HCT116 (cell line): ENCODE results near the gene BCAS4. TPM values are rescaled to one million over a fixed set of nuclear protein-coding genes. Genes with fewer than 3 reads are reported as not detected.

Experiments
- ATAC-seq: fragments of 200-7000 bp; cut with Tn5 transposase; 2 replicates; pipeline ENCODE4 v1.9.1; 2020; ENCODE audit warnings: mild to moderate bottlenecking, moderate library complexity
- BruUV-seq: library from RNA; stranded (reverse); fragments of 400-500 nt; replicated peaks from 2 replicates; lab custom pipeline; 2021; lab: Mats Ljungman, UMichigan
- CTCF ChIA-PET: fragments of 300-600 bp; sonication (Branson Sonifier 250); formaldehyde crosslinking; loops from one replicate; lab custom pipeline; 2021; ENCODE audit warnings: antibody characterized with exemption; lab: Charles Lee
- POLR2A ChIA-PET: fragments of 300-600, 350-600 bp; sonication (Branson Sonifier 250); formaldehyde crosslinking; loops from one replicate; lab custom pipeline; 2021; ENCODE audit warnings: antibody characterized with exemption; lab: Charles Lee
- RAD21 ChIA-PET, 2 experiments: fragments of 300-600 bp; sonication (Branson Sonifier 250); formaldehyde crosslinking; loops; one replicate each; lab custom pipeline; 2023; ENCODE audit warnings: low total read pairs in 2 of 2; ENCODE audit not compliant: uncharacterized antibody in 2 of 2, unreplicated experiment in 2 of 2, low non-redundant PET in 1 of 2; lab: Charles Lee
- DNase-seq: peaks from one replicate; pipeline ENCODE4 v3.0.0-alpha.2; 2010; ENCODE audit warnings: low read depth, low spot score
- H2AFZ ChIP-seq: fragments of 200-600 bp; shearing (Covaris generic), sonication (generic); 2 replicates; pipeline ENCODE4 v1.6.1; 2017; ENCODE audit warnings: low read depth, mixed run types, mixed read lengths, antibody characterized with exemption, low read length; ENCODE audit not compliant: poor library complexity, severe bottlenecking
- H3K27ac ChIP-seq: 2 replicates; pipeline ENCODE4 v1.5.1; 2012; ENCODE audit warnings: low read depth, low read length
- H3K27me3 ChIP-seq: fragments of 200-600 bp; sonication (generic); 2 replicates; pipeline ENCODE4 v1.6.1; 2016; ENCODE audit warnings: mixed run types, low read length, mixed read lengths; ENCODE audit not compliant: insufficient read depth
- H3K36me3 ChIP-seq, 2 experiments: fragments of 200-500 bp in 1 of 2; fragments of 200-600 bp in 1 of 2; sonication (Bioruptor generic) in 1 of 2; sonication (generic) in 1 of 2; 2 replicates each; pipeline versions ENCODE4 v1.5.1 to v1.6.1; 2014 to 2016; ENCODE audit warnings: low read length in 2 of 2, inconsistent platforms in 1 of 2, mixed read lengths in 1 of 2, mixed run types in 1 of 2; ENCODE audit not compliant: insufficient read depth in 2 of 2, control insufficient read depth in 1 of 2
- H3K4me1 ChIP-seq, 2 experiments: fragments of 200-600 bp in 1 of 2; sonication (generic) in 1 of 2; 2 replicates each; pipeline versions ENCODE4 v1.5.1 to v1.6.1; 2012 to 2017; ENCODE audit warnings: low read length in 2 of 2, inconsistent platforms in 1 of 2, mild to moderate bottlenecking in 1 of 2, mixed read lengths in 1 of 2, mixed run types in 1 of 2, moderate library complexity in 1 of 2; ENCODE audit not compliant: insufficient read depth in 2 of 2, control insufficient read depth in 1 of 2
- H3K4me2 ChIP-seq: fragments of 200-600 bp; sonication (generic); 2 replicates; pipeline ENCODE4 v1.6.1; 2017; ENCODE audit warnings: mixed run types, low read length, mixed read lengths
- H3K4me3 ChIP-seq, 2 experiments: fragments of 200-600 bp in 1 of 2; sonication (generic) in 1 of 2; replicated peaks in 1 of 2; 2 replicates each; pipeline ENCODE4 v1.5.1; 2011 to 2016; ENCODE audit warnings: low read length in 2 of 2, control low read depth in 1 of 2, low read depth in 1 of 2, mild to moderate bottlenecking in 1 of 2, mixed read lengths in 1 of 2, mixed run types in 1 of 2
- H3K79me2 ChIP-seq: fragments of 200-600 bp; sonication (generic); 2 replicates; pipeline ENCODE4 v1.6.1; 2017; ENCODE audit warnings: mild to moderate bottlenecking, mixed run types, low read length, moderate library complexity, mixed read lengths; ENCODE audit not compliant: insufficient read depth
- H3K9ac ChIP-seq: fragments of 200-600 bp; sonication (generic); 2 replicates; pipeline ENCODE4 v1.6.1; 2016; ENCODE audit warnings: low read length, mixed read lengths
- H3K9me2 ChIP-seq: fragments of 200-600 bp; sonication (generic), shearing (Covaris generic); 2 replicates; pipeline ENCODE4 v1.6.1; 2017; ENCODE audit warnings: mixed run types, mild to moderate bottlenecking, moderate library complexity; ENCODE audit not compliant: insufficient read depth
- H3K9me3 ChIP-seq, 2 experiments: fragments of 200-500 bp in 1 of 2; fragments of 200-600 bp in 1 of 2; sonication (Bioruptor generic) in 1 of 2; sonication (generic) in 1 of 2; 2 replicates each; pipeline ENCODE4 v1.6.1; 2014 to 2017; ENCODE audit warnings: low read length in 2 of 2, mixed read lengths in 2 of 2, inconsistent platforms in 1 of 2, low read depth in 1 of 2, mild to moderate bottlenecking in 1 of 2, mixed run types in 1 of 2, moderate library complexity in 1 of 2; ENCODE audit not compliant: control insufficient read depth in 1 of 2, insufficient read depth in 1 of 2
- H4K20me1 ChIP-seq: fragments of 200-600 bp; sonication (generic), shearing (Covaris generic); 2 replicates; pipeline ENCODE4 v1.6.1; 2017; ENCODE audit warnings: mixed run types, mild to moderate bottlenecking, moderate library complexity; ENCODE audit not compliant: insufficient read depth
- CEBPB ChIP-seq: IDR thresholded peaks from 2 replicates; pipeline ENCODE4 v1.6.1; 2012; ENCODE audit warnings: low read depth
- EGR1 ChIP-seq: IDR thresholded peaks from 2 replicates; pipeline ENCODE4 v1.6.1; 2012; ENCODE audit warnings: low read depth
- MAX ChIP-seq: IDR thresholded peaks from 2 replicates; pipeline ENCODE4 v1.6.1; 2012
- POLR2AphosphoS5 ChIP-seq: IDR thresholded peaks from 2 replicates; pipeline ENCODE4 v1.6.1; 2011; ENCODE audit warnings: mild to moderate bottlenecking, low read depth, low read length, moderate library complexity
- REST ChIP-seq: IDR thresholded peaks from 2 replicates; pipeline ENCODE4 v1.6.1; 2012; ENCODE audit warnings: low read depth
- SRF ChIP-seq: IDR thresholded peaks from 2 replicates; pipeline ENCODE4 v1.6.1; 2012; ENCODE audit warnings: low read depth
- ZBTB33 ChIP-seq: IDR thresholded peaks from 2 replicates; pipeline ENCODE4 v1.6.1; 2011; ENCODE audit warnings: mild to moderate bottlenecking, low read length, moderate library complexity; ENCODE audit not compliant: insufficient replicate concordance; ENCODE audit errors: extremely low read depth
- intact Hi-C: fragments of 100-400 bp; cut with micrococcal nuclease; formaldehyde crosslinking; loops from 2 replicates; pipeline ENCODE4 v1.10.0; 2022
- total RNA-seq: library from RNA; stranded (reverse); gene quantifications from one replicate; pipeline ENCODE4 v1.2.1, GENCODE V29; 2021; ENCODE audit not compliant: unreplicated experiment

Gene BCAS4
- total RNA-seq, 1 experiment from 2014 or later: 18.9 TPM

DNA sequence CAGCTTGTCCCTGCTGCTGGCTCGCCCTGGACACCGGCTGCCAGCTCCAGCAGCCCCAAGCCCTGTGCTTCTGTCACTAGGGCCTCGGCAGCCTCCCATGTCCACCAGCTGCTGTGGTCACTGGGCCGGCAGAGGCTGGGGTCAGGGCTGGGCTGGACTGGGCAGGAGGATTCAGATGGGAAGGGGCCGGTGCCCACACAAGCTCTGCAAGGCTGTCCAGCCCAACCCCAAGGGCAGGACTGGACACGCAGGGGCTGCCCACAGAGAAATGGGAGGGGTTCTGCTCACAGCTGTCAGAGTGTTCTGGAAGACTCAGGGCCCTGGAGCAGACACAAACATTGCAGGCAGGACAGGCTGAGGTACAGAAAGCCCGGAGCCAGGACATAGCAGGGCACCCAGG, 70.7 kb downstream of the BCAS4 start (continued):
- TF ChIP-seq REST: no peak
- no peak for TF ChIP-seq CEBPB
- TF ChIP-seq SRF: no peak

DNA sequence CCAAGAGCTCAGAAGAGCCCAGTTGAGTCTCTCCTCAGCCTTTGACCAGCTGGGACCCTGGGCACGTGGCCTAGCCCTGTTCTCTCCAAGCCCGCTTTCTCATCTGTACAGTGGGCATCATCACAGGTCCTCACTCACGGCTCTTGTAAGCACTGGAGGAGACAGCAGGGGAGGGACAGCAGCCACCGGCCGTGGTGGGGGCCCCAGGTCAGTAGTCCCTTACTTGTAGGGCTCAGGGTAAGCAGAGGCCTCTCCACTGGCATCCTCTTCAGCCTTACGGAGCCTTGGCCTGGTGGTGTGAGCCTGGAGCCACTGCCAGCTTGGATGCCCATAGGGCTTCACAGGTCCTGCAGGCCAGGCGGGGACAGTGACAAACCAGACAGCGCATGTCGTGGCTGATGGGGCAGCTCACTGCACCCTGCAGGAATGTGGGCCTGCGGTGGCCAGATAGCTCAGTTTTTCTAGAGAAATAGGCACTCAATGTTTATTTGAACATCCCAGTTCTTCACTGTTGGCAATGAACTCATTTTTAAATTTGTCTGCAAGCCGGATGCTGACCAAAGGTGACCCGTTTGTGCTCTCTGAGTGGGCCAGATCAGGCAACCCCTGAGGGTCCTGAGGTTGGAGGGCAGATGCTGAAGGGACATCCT, 71.3 kb downstream of the BCAS4 start:
- Histone ChIP-seq H3K9ac (no peak overlapping the region), H3K4me1 (no peaks in the 10 kb centered on the region), H3K27me3 (no peaks in the 10 kb centered on the region), H3K9me2 (no peaks in the 10 kb centered on the region), H3K4me3 (no peak overlapping the region), H3K27ac (no peak overlapping the region), H3K9me3 (no peaks in the 10 kb centered on the region), H4K20me1 (no peaks in the 10 kb centered on the region)
- DNase-seq (no peak), ATAC-seq (no peak)
- TF ChIP-seq POLR2AphosphoS5 (no peak), SRF (no peak), ZBTB33 (no peak), EGR1 (no peak), MAX (no peak)
- TF ChIP-seq, all 23 proteins: peak for 0
- ChIA-PET RAD21 (no interaction called here), POLR2A (no interaction called here), CTCF (interaction anchor here (0.8 kb wide), 1 partner anchor 71 kb away, joined by 3 read pairs; the partner anchor contains the start of gene BCAS4)
- no peak overlapping the region for H3K4me2 ChIP-seq
- H3K36me3 ChIP-seq: no peaks in the 10 kb centered on the region
- H2AFZ ChIP-seq: no peak overlapping the region
- BruUV-seq: no TSS peak
- intact Hi-C loops: no loop called here
- no peaks in the 10 kb centered on the region for H3K79me2 ChIP-seq
